Measurements from ENCODE around the gene PCDHGB4.
"Not testable (repeated sequence)": the region's sequence is repeated elsewhere in the genome, so short reads cannot be mapped to it uniquely, and the experiment has no call there.

GRCh38 chr5:141432726-141433125 is 45.2 kb downstream of the PCDHGB4 start:
- not testable (repeated sequence) for TF ChIP-seq CTCF, POLR2AphosphoS5 (IDR thresholded peaks at IDR 0.05)
